NCI-H1694 treated with DMSO at 0.1 percent for 48 hours (cell line): Measurements from ENCODE around the gene TUBA3E.
"Not testable (repeated sequence)": the region's sequence is repeated elsewhere in the genome, so short reads cannot be mapped to it uniquely, and the experiment has no call there.

Experiments used
- DNase-seq: peaks from one replicate; lab custom pipeline; 2025; lab: John Stamatoyannopoulos, UW

TUBA3E gene

DNA sequence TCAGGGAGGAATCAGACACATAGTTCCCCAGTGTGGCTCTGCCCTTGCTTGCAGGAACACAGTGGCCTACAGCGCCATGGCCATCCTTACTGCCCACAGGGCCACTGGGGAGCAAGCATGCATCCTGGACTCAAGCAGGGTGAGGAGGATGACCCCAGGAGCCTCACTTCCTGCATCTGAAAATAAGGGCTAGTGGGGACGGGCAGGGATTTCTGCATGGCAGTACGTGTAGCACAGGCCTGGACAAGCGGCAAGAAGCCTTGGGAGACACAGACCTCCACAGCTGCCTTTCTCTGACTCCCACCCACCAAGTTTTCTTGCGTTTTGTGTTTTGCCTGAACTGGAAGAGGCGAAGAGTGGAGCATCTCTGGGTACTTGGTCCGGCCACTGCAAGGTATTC lies 35.8 kb downstream of the TUBA3E start:
- DNase-seq = not testable (repeated sequence)

GRCh38 chr2:130160838-130161705 lies 37.2 kb downstream of the TUBA3E start:
- DNase-seq = not testable (repeated sequence)

GRCh38 chr2:130160131-130160530 lies 38.1 kb downstream of the TUBA3E start:
- DNase-seq = no peak

- DNase-seq = not testable (repeated sequence)
Measured at GRCh38 chr2:130159376-130159775, 38.9 kb downstream of the TUBA3E start.

DNA sequence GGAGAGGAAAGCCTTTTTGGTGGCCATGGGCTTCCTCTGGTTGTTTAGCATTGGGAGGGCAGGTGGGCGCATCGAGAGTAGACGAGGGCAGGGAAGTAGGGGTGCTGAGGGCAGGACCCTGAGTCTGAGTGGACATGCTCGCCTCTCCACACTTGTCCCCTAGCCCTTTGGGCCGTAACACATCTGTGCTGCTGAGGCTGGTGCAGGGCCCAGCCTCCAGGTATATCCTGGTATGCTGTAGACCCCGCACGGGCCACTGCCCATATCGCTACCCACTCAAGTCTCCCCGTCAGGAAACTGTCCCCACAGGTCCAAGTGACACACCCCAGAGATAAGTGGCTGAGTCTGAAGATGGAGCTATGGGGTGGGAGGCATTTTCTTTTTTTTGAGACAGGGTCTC lies 39.6 kb downstream of the TUBA3E start:
- no peak for DNase-seq

- DNase-seq = not testable (repeated sequence)
Measured at GRCh38 chr2:130157825-130158514, 40.3 kb downstream of the TUBA3E start.

DNA sequence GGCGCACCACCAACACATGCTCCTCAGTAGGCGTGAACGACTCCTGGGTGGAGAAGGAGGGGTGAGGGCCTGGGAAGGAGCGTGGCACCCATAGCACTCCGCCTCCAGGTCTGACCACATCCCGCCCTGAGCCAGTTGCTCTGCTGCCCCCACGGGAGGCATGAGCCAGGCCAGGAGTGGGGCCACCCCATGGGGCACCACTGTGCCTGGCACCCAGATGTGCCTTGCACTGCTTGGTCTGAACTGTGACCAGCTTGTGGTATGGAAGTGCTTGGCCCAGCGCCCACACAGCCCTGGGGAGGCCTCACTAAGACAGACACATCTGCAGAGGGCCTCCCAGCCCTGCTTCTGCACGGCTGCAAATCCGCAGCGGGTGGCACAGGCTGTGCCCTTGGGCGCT lies 40.9 kb downstream of the TUBA3E start:
- not testable (repeated sequence) for DNase-seq

DNA sequence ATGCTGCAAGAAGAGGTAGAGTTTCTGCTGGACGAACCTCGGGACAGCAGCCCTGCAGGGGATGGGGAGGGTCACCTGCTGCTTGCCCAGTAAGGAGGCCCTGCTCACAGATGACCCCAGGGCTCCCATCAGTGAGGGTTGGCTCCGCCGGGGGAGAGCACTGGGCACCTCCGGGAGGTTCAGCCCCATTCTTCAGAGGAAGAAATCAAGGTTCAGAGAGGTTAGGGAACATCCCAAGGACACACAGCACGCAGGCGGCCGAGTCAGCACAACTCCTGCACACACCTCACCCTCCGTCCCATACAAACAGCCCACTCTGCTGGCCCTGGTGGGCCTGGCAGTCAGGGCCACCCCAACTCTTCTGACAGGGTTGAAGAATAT lies 41.6 kb downstream of the TUBA3E start:
- DNase-seq = no peak

DNA sequence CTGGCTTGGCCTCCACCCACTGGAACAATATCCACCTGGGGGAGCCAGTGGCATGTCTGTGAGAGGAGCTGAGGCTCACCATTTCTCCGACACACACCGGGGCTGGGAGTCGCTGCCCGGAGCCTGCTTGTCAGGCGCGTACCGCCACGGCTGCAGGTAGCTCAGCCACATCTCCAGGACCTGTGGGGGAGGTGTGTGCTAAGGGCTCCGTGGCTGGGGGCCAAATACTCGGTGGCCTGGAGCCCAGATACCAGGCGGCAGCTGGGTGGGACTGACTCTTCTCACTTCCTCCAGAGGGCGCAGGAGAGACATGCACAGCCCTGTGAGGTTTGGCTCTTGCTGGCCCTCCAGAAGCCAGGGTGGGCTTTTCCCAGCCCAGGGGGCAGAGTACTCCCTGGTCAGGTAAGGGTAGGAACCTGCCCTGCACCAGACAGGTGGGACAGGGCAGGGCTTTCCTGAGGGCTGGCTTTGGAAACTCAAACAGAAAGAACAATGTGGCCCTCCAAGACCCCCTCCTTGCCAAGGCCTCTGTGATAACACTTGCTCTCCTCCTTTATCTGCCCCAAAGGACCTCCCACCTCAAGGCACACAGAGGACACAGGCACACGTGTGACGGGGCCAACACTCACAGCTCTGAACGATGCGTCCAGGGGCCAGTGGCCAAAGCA lies 42.1 kb downstream of the TUBA3E start:
- peak; percentile 73 for DNase-seq

DNA sequence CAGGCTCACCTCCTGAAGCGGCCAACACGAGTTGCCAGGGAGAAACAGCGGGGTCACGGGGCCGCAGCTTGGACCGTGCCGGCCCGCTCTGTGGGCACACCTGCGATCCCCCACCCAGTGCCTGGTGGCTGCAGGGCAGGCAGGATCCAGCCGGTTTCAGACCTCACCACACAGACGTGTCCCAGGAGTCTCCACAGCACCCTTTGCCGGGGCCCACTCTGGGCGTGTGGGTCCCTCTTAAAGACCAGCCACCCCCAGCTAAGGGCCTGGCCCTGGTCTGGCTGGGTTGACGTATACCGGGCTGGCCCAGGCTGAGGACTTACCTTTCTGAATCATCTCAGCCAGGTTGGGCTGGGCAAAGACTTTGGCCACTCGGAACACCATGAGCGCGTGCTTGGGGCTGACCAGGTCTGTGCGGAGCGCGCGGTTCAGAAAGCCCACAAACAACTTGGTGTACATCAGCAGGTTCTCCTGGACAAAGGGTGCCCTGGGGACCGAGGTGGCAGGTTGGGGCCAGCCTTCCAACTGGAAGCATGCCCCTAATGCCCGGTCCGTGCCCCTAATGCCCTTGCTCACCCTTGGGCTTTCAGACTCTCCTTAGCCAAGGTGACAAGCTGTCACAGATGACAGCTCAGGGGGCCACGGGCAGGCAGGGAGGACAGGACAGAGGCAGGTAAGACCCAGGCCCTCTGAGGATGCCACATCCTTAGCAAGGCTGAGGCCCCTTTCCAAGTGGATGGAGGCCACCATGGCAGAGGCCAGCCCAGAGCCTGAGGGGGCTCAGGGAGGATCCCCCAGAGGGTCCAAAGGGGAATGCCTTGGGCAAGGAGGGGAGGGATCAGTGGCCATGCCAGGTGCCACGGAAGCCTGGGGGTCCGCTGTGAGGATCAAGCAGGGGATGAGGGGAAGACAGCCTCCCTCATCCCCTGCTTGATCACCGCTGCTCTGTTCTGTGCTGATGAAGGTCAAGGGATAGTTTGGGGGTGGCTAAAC lies 43.2 kb downstream of the TUBA3E start:
- DNase-seq = no peak

- not testable (repeated sequence) for DNase-seq
Measured at GRCh38 chr2:130154423-130154770, 43.8 kb downstream of the TUBA3E start.

- not testable (repeated sequence) for DNase-seq
Measured at GRCh38 chr2:130153721-130154422, 44.4 kb downstream of the TUBA3E start.

- DNase-seq = no peak
Measured at GRCh38 chr2:130152816-130153595, 45.2 kb downstream of the TUBA3E start.

DNA sequence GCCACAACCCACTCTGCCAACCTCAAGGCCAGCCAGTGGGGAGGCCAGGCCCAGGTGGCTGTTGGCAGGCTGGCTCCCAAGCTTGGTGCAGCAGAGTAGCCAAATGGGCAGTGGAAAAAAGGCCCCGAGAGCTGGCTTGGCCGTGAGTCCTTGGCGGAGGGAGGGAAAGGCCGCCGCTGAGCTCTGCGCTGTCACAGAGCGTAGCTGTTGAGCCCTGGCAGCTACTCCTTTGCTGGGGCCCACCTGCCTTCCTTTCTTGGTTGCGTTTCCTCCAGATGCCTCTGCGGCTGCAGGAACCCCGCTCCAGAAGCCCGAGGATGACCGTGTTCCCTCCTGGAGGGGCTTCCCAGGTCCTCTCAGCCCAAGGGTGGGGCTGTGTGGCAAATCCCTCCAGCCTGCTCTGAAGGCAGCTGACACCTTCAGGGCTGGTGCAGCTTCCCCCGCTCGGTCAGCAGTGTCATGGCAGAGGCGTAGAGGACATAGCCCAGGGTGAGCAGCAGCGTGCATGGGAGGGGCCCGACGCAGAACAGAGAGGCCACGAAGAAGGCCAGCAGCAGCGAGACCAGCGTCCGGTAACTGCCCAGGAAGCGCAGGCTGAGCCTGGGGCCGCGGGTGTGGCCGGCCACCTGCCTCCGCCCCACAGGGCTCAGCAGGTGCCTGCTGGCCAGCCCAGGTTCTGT lies 46.0 kb downstream of the TUBA3E start:
- DNase-seq = not testable (repeated sequence)

- not testable (repeated sequence) for DNase-seq
Measured at GRCh38 chr2:130151145-130151512, 47.1 kb downstream of the TUBA3E start.

- DNase-seq = no peak
Measured at GRCh38 chr2:130150181-130151144, 47.8 kb downstream of the TUBA3E start.

GRCh38 chr2:130148515-130148914 lies 49.7 kb downstream of the TUBA3E start:
- DNase-seq = not testable (repeated sequence)

- DNase-seq = not testable (repeated sequence)
Measured at GRCh38 chr2:130145006-130145414, 53.2 kb downstream of the TUBA3E start, which contains the start of gene CCDC74B. Gene CCDC74B, minus strand, starts transcription at chr2:130145112. Its CDS starts 116 bp downstream, at chr2:130144996.
